GM19372 (cell line): Measurements from ENCODE around the gene SH3RF3.

ENCODE experiments used
- ATAC-seq: cut with Tn5 transposase; IDR thresholded peaks from one replicate; pipeline ENCODE4 v1.9.1; 2021; ENCODE audit warnings: mild to moderate bottlenecking, low read depth, moderate library complexity; ENCODE audit not compliant: unreplicated experiment

SH3RF3 gene

DNA sequence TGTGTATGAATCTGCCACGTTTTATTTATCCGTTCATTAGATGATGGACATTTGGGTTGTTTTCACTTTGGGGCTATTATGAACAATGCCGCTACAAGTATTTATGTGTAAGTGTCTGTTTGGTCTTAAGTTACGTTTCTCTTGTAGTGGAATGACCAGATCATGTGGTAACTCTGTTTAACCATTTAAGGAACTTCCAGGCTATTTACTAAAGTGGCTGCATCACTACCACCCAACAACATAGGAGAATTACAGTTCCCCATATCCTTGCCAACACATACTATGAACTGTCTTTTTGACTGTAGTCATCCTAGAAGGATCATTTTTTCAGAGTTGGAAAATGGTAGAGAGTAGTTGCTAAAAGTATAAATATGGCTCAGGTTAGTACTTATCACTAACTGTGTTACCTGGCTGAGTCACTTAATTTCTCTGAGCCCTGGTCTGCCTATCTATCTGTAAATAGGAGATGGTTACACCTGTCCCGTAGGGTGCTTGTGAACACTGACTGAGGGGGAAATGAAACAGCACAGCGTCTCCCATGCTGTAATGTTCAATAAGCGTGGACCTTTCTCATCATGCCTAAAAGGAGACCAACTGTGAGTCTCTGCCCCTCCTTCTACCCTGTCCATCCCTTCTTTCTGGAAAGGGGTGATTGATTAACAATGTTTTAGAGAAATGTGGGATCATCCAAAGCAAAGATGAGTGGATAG is 103.1 kb downstream of the SH3RF3 start:
- no peak for ATAC-seq

DNA sequence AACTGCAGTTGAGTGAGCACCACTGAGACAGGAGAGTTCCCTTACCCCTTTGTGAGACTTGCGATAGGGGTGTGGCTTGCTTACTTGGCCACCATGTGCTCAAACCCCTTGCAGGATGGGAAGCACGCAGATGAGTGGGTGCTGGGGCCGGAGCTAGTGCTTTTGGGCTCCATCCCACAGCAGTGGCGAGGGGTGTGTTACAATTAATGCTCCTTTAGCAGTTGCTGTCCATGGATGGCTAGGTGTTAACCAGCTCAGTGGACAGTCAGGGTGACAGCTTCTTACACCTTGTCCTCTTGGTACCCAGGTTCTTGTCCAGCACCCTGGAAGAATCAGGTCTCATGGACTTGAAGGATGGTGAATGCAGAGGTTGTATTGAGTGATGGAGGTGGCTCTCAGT is 103.9 kb downstream of the SH3RF3 start:
- no peak for ATAC-seq

DNA sequence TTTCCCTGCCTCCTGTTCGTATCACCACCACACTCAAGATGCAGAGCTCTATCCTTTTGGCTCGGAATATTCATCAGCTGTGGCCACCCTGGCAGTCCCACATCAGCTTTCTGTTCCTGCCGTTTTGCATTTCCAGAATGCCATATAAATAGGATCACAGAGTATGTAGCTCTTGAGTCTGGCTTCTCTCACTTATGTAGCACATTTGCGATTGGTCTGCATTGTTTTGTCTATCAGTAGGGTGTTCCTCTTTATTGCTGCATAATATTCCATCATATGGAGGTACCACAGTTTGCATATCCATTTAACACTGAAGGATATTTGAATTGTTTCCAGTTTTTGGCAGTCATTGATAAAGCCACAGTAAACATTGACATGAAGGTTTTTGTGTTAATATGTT is 104.6 kb downstream of the SH3RF3 start:
- ATAC-seq: no peak

DNA sequence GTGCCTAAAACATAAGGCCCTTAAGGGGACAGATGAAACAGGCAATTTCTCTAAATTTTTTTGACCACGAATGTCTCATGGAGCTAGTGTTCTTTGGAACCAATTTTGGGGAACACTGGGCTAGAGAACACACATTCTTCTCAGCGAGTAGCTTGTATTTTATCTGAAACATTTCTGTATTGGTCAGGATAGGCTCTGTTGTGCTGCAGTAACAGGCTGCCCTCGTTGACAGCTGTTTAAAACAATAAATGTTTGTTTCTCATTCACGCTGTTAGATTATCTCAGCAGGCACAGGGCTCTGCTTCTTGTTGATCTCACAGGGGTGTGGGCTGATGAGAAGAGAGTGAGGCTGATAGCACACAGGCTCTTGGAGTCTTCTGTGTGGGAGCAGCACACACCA is 105.3 kb downstream of the SH3RF3 start:
- no peak for ATAC-seq

GRCh38 chr2:109236147-109236546 is 107.1 kb downstream of the SH3RF3 start:
- ATAC-seq: no peak

- no peak for ATAC-seq
Observed at GRCh38 chr2:109237792-109238191, 108.8 kb downstream of the SH3RF3 start.

DNA sequence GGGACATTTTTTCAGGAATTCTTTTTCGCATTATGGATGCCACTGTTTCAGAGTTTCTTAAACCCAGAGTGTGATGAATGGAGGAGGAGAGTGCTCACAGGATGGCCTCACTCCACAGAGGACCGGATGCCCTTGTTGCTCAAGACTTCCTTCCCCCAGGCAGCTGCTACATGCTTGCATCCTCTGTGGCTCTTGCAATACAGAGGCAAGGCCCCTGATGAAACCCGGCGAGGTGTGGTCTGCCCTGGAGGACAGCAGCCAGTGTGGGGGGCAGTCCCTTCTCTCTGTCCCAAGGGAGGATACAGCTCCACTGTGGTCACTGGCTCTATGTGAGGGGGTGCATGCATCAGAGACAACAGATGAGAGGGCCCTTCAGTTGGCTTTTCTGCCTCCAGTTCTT is 109.6 kb downstream of the SH3RF3 start:
- peak; percentile 90 for ATAC-seq

- ATAC-seq: no peak
Observed at GRCh38 chr2:109239720-109240119, 110.7 kb downstream of the SH3RF3 start.

DNA sequence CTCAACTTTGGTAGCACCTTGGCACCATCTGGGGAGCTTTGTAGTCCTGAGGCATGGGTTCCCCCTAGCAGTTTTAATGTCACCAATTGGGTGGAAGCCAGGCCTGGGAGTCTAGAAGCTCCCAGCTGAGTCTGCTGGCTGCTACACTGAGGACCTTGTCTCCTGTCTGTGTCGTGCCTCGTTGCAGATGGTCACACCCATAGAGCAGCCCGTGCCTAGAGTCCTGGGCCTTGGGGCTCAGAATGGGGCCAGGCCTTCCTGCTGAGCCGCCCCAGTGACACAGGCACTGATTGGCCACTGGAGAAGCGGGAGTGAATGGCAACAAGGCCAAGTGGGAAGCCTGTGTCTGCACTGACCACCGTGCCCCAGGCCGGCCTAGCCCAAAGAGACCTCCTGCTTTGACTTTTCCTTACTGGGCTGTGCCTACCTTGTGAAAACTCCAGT is 113.2 kb downstream of the SH3RF3 start:
- ATAC-seq: no peak

DNA sequence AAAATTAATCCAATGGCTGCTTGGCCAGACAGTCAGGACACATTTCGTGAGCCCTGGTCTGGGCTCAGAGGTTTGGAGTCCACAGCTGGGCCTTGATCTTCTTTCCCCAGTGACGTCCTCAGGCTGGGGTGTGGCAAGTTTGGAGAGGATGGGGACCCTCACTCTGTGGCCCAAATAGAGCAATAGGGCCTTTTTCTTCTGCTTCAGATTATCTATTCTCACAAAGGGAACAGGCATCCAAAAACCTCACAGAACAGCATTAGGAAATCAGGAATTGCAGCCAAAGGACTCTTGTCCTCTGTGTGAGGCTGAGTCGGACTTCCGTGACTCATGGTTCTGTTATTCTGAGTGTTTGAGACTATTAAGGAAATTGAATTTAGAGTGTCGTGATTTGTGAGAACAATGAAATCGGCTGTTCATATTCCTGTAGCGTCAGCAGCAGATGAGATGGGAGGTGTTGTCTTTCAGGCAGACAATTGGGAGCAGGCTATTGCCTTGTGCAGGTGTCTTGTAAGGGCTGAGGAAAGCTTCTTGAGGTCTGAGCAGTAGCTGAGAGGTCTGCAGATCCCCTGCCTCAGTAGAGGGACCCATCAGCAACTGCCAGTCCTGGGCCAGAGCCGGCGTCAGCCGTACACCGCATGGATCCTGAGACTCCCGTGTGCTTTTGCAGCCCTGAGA is 113.8 kb downstream of the SH3RF3 start:
- no peak for ATAC-seq

- ATAC-seq: no peak
Observed at GRCh38 chr2:109243526-109244303, 114.7 kb downstream of the SH3RF3 start.

DNA sequence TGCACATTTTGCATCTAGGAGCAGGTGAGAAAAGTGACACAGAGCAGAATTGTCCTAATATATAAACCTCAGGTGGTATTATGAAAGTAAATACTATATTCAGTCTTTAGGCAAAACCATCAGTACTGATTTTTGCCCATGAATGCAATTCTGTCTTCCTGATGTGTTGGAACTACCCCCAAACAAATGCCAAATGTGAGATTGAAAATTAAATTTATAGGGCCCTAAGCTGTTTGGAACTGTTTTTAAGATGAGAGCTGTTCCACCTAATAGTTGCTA is 115.2 kb downstream of the SH3RF3 start:
- no peak for ATAC-seq

DNA sequence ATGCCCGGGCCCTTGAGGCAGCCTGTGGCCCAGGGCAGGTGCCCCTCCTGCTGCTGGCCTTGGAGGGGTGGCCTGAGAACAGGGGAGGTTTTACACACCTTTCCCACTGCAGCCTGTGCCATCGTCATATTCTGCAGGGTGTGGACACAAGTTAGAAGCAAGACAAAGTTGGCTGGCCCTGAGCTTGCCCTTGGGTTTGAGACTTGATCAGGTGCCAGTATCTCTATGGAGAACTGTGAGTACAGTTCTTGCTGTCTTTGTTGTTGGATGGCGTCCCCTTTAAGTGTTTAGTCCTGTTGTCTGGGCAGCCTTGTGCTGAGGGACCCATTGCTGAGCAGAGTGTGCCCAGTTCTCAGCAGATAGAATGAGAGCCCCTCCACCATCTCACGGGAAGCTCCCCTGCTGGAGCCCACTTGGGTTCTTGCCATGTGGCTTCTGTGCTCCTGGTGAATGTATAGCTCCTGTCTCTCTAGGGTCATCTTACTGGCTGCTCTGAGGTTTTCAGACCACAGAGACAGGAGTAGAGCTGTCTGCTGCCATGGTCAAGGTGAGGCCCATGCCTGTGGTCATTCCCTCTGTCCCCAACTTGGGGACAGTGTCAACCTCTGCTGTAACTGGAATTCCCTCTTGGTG is 115.9 kb downstream of the SH3RF3 start:
- no peak for ATAC-seq

GRCh38 chr2:109246176-109246575 is 117.2 kb downstream of the SH3RF3 start:
- no peak for ATAC-seq

DNA sequence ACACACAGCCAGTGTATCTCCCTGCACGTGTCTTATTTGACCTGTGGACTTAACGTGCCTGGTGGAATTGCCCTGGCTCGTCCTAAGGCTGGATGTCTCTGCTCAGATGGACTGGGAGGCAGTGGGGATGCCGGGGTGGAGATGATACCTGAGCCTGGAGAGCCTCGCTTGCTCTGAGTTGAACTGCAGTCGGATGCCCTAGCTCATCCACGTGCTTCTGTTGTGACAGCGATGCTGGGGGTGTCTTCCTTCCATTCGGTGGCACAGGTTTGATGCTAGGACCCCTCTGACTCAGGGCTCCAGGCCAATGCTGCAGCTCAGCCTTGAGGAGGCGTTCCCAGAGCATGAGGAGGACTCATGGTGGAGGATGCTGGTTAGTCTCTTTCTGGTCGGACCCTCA is 117.6 kb downstream of the SH3RF3 start:
- ATAC-seq: no peak

DNA sequence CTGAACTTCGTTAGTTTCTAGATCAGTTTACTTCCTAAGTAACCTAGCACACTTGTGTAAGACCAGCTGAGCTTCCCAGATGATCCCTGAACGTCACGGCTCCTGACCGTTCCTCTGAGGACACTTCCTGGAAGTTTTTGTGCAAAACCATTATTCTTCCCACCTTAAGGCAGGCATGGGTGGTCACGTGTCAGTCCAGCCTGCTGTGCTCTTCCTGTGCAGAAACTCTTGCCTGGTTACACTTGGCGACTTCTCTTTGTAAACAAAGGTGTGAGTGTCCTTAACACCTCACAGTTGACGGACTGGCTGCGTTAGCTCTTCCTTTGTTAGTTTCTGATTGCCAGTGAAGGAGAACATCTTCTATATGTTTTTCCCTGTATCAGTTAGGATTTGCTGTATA is 118.3 kb downstream of the SH3RF3 start:
- no peak for ATAC-seq

DNA sequence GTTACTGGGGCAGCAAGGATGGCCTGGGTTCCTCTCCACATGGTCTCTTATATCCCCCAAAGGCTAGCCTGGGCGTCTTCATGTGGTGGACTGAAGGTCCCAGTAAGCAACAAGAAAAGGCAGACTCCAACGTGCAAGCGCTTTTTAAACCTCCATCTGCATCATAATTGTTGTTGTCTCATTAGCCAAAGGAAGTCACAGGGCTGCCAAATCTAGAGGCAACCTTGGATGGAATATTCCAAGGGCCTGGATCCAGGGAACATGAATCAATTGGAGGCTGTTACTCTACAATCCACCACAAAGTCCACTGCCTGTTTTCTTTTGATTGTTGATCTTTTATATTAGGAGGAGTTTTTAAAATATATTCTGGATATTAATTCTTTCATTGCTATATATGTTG is 118.8 kb downstream of the SH3RF3 start:
- ATAC-seq: no peak

- no peak for ATAC-seq
Observed at GRCh38 chr2:109248590-109248989, 119.6 kb downstream of the SH3RF3 start.

GRCh38 chr2:109253217-109253616 is 124.2 kb downstream of the SH3RF3 start:
- no peak for ATAC-seq

DNA sequence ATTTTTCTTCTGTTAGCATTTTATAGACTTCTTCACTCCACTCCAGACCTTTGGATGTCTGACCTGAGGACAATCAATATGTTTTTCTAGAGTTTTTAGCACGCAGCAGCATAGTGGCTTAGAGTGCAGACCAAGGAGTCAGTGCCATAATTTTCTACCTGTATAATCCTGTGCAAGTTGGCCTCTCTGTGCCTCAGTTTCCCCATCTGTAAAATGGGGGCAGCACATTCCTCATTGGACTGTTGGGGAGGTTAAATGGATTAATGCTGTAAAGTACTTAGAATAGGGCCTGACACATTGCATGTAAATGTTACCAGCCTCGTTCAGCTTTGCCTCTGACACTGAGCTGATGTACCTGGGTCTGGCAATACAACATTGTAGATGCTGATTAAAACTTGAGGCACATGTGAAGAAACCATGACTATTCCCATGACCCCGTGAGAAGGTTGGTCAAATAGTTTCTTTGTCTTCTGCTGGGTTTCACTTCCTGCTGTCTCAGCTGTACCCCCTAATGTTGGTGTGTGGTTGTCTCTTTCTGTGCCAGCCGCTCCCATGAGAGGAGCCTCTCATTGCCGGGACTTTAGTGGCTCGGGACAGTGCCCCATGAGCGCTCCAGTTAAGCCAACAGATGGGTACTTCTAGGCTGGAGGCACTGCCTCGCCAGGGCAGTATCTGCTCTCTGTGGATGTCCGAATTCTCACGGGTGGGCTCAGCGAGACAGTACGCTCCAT is 125.3 kb downstream of the SH3RF3 start:
- ATAC-seq: no peak

- ATAC-seq: no peak
Observed at GRCh38 chr2:109255654-109256053, 126.6 kb downstream of the SH3RF3 start.
